ENCODE data around the gene IL1F10.

DNA sequence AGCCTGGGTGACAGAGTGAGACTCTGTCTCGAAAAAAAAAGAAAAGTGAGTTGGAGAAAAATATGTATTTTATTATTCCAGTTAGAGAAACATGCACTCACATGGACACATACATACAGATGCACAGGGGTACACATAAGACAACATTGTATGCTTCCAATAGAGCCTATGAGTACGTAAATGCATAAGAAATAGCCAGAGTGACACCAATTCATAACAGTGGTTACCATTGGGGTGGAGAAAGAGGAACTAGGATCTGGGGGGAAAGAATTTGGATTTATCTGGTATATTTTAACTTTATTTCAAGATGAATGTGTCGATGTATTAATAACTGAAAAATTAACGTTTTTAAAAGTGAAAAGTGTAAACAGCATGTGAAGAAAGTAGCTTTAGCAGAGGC is 46.5 kb upstream of the IL1F10 start:
- TF ChIP-seq, protein P1, sequence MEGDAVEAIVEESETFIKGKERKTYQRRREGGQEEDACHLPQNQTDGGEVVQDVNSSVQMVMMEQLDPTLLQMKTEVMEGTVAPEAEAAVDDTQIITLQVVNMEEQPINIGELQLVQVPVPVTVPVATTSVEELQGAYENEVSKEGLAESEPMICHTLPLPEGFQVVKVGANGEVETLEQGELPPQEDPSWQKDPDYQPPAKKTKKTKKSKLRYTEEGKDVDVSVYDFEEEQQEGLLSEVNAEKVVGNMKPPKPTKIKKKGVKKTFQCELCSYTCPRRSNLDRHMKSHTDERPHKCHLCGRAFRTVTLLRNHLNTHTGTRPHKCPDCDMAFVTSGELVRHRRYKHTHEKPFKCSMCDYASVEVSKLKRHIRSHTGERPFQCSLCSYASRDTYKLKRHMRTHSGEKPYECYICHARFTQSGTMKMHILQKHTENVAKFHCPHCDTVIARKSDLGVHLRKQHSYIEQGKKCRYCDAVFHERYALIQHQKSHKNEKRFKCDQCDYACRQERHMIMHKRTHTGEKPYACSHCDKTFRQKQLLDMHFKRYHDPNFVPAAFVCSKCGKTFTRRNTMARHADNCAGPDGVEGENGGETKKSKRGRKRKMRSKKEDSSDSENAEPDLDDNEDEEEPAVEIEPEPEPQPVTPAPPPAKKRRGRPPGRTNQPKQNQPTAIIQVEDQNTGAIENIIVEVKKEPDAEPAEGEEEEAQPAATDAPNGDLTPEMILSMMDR (IDR thresholded peaks at IDR 0.05; ENCODE audit: insufficient read depth, low read length, poor library complexity, severe bottlenecking), result no peak
- no peak for TF ChIP-seq EZH2phosphoT487 (conservative IDR thresholded peaks at IDR 0.05; ENCODE audit: low read length)
